GM12872 (cell line): ENCODE results near the gene JAKMIP3.

Experiments
- TF ChIP-seq, protein P1 (sequence below): IDR thresholded peaks from 3 replicates; pipeline ENCODE4 v1.5.1; 2011; ENCODE audit warnings: low read depth, mild to moderate bottlenecking, low read length, moderate library complexity; ENCODE audit not compliant: insufficient read depth

The JAKMIP3 gene

DNA sequence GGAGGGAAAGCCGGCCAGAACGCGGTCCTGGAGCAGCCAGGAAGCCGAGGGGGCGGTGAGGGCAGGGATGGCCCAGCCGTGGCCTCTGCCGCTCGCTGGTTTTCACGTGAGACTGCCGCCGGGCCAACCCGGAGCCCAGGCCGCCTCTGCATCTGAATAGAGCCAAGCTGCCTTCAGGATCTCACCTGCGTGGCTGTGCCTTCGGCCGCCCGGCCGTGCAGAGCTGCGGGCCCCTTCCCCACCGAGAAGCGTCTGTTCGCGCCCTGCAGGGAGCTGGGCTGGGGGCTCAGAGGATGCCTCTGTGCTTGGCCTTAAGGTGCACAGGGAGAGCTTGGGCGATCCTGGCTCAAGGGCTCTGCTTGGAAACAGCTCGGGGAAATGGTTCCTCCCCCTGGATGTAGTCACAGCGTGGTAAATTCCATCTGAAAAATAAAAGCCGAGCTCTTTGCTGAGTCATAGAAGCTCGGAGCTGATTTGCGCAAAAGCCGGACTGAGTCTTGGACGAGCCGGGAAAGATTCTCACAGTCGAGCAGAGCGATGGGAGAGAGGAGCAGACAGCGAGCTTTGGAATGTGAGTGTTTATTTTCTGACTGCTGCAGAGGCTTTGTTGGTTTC, at the start of gene JAKMIP3:
Gene JAKMIP3, plus strand, starts transcription at position 456 of the 615 bp plus-strand sequence. CDS start 38,863 bp downstream, outside the sequence.
- TF ChIP-seq, protein P1, sequence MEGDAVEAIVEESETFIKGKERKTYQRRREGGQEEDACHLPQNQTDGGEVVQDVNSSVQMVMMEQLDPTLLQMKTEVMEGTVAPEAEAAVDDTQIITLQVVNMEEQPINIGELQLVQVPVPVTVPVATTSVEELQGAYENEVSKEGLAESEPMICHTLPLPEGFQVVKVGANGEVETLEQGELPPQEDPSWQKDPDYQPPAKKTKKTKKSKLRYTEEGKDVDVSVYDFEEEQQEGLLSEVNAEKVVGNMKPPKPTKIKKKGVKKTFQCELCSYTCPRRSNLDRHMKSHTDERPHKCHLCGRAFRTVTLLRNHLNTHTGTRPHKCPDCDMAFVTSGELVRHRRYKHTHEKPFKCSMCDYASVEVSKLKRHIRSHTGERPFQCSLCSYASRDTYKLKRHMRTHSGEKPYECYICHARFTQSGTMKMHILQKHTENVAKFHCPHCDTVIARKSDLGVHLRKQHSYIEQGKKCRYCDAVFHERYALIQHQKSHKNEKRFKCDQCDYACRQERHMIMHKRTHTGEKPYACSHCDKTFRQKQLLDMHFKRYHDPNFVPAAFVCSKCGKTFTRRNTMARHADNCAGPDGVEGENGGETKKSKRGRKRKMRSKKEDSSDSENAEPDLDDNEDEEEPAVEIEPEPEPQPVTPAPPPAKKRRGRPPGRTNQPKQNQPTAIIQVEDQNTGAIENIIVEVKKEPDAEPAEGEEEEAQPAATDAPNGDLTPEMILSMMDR, result no peak

DNA sequence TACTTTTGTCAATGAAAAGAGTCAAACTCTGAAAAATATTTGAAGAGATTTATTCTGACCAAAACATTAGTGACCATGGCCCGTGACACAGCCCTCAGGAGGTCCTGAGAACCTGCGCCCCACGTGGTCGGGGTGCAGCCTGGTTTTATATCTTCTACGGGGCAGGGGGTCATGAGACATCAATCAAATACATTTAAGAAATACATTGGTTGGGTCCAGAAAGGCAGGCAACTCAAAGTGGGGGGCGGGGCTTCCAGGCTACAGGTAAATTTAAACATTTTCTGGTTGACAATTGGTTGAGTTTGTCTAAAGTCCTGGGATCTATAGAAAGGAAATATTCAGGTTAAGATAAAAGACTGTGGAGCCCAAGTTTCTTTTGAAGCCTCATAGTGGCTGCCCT, 49.2 kb upstream of the JAKMIP3 start:
- TF ChIP-seq, protein P1, result no peak

DNA sequence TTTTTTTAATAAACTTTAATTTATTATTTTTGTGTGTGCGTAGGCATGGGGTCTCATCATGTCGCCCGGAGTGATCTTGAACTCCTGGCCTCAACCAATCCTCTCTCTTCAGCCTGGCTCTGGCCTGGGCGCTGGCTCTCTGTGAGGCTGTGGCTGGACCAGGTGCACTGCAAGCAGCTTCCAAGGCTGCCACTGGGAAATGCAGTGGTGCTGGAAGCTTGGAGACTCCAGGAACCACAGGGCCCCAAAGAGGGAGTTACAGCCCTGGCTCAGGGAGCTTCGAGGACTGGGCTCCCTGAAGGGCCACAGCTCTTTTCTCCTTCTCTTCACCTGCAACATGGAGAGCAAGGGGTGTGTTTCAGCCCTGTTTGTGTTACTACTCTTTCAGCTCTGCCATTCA, 47.3 kb upstream of the JAKMIP3 start:
- TF ChIP-seq, protein P1, result no peak

DNA sequence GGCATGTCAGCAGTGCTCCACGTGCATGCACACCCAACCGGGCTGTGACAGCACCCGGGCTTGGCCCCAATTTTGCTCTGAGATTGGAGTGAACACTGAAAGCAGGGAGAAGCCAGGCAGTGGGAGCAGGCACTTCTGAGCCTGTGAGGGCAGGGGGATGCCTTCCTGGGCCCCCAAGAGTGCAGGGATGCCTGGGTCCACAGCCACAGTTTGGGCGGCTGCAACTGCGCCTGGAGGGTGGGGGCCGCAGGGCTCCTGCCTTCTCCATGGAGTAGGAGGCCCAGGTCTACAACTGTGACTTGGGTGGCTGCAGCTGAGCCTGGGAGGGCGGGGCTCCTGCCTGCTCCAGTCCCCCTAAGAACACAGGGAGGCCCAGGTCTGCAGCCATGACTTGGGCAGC, 46.4 kb upstream of the JAKMIP3 start:
- TF ChIP-seq, protein P1, result no peak

DNA sequence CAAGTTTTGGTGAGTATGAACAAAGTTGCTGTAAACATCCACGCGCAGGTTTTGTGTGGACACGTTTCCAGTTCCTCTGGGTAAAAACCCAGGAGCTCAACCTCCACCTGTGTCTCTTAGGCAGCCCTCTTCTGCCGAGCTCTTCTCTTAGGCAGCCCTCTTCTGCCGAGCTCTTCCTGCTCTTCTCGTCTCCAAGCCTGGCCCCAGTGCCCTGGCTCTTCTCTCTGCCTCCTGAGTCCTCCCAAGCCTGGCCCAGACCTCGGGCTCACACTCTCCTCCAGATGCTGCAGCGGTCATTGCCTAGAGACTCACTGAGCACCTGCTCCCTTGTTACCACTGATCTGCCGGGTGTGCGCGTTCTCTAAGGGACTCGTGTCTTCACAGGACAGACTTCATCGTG, 45.3 kb upstream of the JAKMIP3 start:
- TF ChIP-seq, protein P1, result no peak

DNA sequence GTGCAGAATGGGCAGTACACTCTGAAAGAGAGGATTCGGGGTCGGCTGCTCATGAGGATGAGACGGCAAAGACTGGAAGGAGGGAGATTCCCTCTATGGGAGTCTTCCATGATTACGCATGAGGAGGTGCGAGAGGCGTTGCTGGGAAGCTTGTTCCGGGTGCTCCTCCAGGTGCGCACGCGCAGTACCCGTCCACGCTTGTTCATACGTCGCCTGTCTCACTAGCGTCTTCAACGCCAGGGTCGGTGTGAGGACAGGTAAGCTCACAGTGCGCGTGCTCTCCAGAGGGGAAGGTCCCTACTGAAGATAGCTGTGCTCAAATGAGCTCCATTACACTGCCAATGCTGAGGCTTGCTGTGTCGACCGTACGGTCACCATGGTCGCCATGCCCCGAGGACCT, 44.7 kb upstream of the JAKMIP3 start:
- TF ChIP-seq, protein P1, result no peak

DNA sequence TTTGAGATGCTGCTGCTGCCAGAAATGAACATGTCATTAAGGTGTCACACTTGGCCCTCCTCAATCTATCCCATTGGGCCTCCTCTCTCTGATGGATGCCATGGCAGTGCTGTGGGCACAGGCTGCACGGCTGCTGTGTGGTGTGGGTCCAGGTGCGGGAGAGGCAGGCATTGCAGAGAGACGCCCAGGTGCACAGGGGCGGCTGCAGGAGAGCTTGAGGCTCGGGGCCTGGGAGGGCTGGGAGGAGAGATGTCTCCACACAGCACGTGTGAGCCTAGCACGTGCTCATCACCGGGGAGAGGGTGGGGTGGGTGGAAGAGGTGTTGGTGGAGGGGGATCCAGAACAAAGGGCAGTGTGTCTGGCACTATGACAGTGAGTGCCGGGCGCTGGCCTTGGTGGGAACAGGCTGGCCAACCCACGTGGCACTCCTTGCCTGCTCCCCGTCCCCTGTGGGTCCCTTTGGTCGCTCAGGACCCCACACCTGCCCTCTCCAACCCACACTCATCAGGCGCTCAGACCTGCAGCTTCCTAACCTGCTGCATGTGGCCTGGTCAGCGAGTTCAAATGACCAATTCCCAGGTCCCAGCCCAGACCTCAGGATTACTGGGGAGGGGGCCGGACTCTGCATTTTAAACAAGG, 44.1 kb upstream of the JAKMIP3 start:
- TF ChIP-seq, protein P1, result no peak
